Measurements from ENCODE around the gene CD93.

GRCh38 chr20:23126281-23127061, 40.3 kb upstream of the CD93 start:
- TF ChIP-seq CTCF (IDR thresholded peaks at IDR 0.05; ENCODE audit: poor library complexity, severe bottlenecking) (no peak), POLR2AphosphoS5 (IDR thresholded peaks at IDR 0.05) (no peak), EP300 (conservative IDR thresholded peaks at IDR 0.05; ENCODE audit: poor library complexity, severe bottlenecking) (no peak), REST (IDR thresholded peaks at IDR 0.05; ENCODE audit: borderline replicate concordance) (no peak)

Data from neural cell (in vitro differentiated cells).